B cell (primary cell): ENCODE measurements around the gene CYP4F2.
"Not testable (repeated sequence)": the region's sequence is repeated elsewhere in the genome, so short reads cannot be mapped to it uniquely, and the experiment has no call there.

Source experiments
- CTCF ChIP-seq: fragments of 200-600 bp; IDR thresholded peaks from one replicate; pipeline ENCODE4 v1.8.0; 2022; ENCODE audit warnings: antibody characterized with exemption, mild to moderate bottlenecking
- EZH2 ChIP-seq: IDR thresholded peaks from 2 replicates; pipeline ENCODE4 v1.6.1; 2012; ENCODE audit warnings: borderline replicate concordance, low read depth, mild to moderate bottlenecking, moderate library complexity, low read length; ENCODE audit not compliant: insufficient read depth, poor library complexity, severe bottlenecking

- TF ChIP-seq EZH2, CTCF: not testable (repeated sequence)
Observed at GRCh38 chr19:15839888-15840287, 58.0 kb downstream of the CYP4F2 start.
